Astrocyte of the spinal cord (primary cell): ENCODE measurements around the gene GALNT2.

Source experiments
- DNase-seq: peaks from one replicate; pipeline ENCODE4 v3.0.0; 2011; ENCODE audit warnings: low read depth, low spot score
- H3K4me3 ChIP-seq: 2 replicates; pipeline ENCODE4 v1.5.1; 2011; ENCODE audit warnings: low read depth, mild to moderate bottlenecking, low read length, moderate library complexity
- in situ Hi-C: cut with HindIII; loops from 2 replicates; pipeline ENCODE4 v1.10.0; 2017; ENCODE audit warnings: low sequenced_read_pairs
- TF ChIP-seq, protein P1 (sequence below): IDR thresholded peaks from 2 replicates; pipeline ENCODE4 v1.5.1; 2012; ENCODE audit warnings: low read depth, mild to moderate bottlenecking, low read length, inconsistent platforms

The GALNT2 gene

DNA sequence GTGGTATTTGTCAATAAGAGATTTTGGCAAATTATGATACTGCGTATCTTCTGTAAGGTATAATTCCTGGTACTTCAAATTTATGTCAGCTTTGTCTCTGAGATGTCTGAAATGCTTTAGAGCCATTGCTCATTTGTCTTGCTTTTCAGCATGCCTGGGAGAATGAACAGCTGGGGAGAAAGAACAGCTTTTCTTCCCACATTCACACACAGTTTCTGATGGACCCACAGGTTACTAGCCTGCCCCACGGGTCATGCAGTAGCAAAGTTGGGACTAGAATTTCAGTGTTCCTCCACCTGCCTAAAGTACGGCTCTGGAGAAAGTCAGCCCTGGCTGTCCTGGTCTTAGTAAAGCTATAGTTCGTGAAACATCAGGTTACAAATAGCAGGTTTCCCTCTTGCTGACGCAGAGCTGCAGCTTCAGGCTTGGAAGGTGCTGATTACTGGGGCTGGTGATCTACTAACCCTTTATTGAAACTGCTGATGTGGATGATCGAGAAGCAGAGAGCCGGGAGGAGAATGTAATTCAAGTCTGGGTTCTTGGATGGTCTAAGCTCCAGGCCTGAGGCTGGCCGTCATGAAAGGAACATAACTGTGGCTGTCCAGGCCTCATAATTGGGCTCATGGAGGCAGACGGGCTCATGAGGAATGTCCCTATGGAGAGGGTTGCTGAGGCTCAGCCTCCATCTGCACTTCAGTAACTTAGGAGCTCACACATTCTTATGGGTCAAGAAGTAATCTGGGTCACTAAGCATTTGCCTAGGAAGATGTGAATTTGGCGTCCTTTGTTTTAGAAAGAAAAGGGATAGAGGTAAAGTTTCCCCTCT is 12.4 kb downstream of the GALNT2 start:
- in situ Hi-C loops = no loop called here
- no peak for DNase-seq
- TF ChIP-seq, protein P1, sequence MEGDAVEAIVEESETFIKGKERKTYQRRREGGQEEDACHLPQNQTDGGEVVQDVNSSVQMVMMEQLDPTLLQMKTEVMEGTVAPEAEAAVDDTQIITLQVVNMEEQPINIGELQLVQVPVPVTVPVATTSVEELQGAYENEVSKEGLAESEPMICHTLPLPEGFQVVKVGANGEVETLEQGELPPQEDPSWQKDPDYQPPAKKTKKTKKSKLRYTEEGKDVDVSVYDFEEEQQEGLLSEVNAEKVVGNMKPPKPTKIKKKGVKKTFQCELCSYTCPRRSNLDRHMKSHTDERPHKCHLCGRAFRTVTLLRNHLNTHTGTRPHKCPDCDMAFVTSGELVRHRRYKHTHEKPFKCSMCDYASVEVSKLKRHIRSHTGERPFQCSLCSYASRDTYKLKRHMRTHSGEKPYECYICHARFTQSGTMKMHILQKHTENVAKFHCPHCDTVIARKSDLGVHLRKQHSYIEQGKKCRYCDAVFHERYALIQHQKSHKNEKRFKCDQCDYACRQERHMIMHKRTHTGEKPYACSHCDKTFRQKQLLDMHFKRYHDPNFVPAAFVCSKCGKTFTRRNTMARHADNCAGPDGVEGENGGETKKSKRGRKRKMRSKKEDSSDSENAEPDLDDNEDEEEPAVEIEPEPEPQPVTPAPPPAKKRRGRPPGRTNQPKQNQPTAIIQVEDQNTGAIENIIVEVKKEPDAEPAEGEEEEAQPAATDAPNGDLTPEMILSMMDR = no peak

GRCh38 chr1:230080822-230081221 is 13.8 kb downstream of the GALNT2 start:
- in situ Hi-C loops = no loop called here
- TF ChIP-seq, protein P1 = no peak
- no peak overlapping the region for H3K4me3 ChIP-seq
- no peak for DNase-seq

More for the DNA sequence above, 12.4 kb downstream of the GALNT2 start:
- no peak overlapping the region for H3K4me3 ChIP-seq

DNA sequence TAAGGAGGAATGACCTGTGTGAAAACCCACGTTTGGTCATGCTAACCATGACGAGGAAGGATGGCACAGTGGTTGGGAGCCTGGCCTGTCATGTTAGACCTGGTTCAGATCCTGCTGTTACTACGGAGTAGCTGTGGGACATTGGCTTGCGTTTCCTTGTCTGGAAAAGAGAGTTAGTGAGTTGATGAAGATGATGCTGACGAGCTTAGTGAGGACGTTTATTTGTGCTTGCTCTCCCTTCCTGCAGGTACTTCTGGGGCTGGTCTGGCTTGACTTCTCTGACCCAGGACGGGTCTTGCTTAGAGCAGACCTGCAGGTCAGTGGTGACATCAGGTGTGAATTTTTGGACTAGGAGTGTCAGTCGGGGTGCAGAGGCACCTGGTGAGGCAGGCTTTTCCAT is 14.7 kb downstream of the GALNT2 start:
- in situ Hi-C loops = no loop called here
- TF ChIP-seq, protein P1 = no peak
- no peak overlapping the region for H3K4me3 ChIP-seq
- DNase-seq = no peak

DNA sequence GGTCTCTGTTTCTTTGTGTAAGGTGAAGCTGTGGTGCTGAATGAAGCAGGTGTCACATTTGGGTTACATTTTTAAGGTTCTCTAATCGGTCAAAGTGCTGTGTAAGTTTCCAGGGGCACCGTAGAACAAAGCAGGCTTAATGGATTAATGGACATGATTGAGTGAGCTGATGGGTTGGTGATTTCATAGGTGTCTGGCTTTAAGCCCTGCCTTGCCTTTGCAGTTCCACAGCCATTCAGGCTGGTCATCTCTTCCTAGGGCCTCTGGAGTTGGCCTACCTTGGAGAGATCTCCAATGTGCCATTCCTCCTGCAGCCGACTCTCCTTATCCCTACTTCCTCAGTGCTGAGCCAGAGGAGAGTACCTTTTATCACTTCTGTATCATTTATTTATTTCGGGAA is 15.2 kb downstream of the GALNT2 start:
- in situ Hi-C loops = no loop called here
- DNase-seq = no peak
- H3K4me3 ChIP-seq = no peak overlapping the region
- TF ChIP-seq, protein P1 = no peak

GRCh38 chr1:230083053-230083452 is 16.0 kb downstream of the GALNT2 start:
- in situ Hi-C loops = no loop called here
- TF ChIP-seq, protein P1 = no peak
- no peak for DNase-seq
- H3K4me3 ChIP-seq = no peak overlapping the region

DNA sequence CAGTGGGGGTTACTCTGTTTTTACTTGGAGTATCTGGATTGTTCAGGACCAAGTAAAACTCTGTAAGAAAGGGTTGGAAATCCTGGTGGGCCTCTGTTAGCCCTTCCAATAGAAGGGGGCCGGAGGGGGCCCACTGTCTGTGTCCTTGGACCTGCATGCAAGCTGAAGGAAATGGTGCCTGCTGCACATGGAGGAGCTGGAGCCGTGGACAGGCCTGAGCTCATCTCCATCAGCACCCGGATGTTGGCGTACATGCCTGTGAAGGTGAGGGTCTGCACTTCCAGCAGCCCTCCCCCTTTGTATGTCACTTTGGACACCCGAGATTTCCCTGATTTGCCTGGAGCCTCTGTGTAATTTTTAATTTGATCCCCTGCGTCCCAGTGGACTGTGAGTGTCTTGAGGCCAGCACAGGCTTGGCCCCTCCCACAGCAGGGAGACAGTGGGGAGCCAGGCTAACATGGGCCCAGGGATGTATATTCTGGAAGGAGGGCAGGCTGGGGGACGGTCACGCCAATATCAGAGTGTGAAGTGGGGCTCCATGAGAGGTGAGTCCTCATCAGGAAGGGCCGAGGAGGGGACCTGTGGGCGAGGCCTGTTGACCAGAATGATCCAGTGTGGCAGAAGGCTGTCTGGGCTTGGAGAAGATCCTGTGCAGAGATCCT is 16.8 kb downstream of the GALNT2 start:
- TF ChIP-seq, protein P1 = no peak
- in situ Hi-C loops = no loop called here
- H3K4me3 ChIP-seq = no peak overlapping the region
- DNase-seq = no peak
